Measurements from ENCODE around the gene MAPK1.

The MAPK1 gene

DNA sequence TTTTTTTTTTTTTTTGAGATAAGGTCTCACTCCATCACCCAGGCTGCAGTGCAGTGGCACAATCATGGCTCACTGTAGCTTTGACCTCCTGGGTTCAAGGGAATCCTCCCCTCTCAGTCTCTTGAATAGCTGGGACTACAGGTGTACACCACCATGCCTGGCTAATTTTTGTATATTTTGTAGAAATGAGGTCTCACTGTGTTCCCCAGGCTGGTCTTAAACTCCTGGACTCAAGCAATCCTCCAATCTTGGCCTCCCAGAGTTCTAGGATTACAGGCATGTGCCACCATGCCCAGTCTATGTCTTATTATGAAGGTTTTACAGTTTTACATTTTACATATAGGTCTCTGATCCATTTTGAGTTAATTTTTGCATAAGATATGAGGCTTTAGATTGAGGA is 20.4 kb upstream of the MAPK1 start:
- TF ChIP-seq GATA2 (IDR thresholded peaks at IDR 0.05; ENCODE audit: low read depth, low read length): no peak

DNA sequence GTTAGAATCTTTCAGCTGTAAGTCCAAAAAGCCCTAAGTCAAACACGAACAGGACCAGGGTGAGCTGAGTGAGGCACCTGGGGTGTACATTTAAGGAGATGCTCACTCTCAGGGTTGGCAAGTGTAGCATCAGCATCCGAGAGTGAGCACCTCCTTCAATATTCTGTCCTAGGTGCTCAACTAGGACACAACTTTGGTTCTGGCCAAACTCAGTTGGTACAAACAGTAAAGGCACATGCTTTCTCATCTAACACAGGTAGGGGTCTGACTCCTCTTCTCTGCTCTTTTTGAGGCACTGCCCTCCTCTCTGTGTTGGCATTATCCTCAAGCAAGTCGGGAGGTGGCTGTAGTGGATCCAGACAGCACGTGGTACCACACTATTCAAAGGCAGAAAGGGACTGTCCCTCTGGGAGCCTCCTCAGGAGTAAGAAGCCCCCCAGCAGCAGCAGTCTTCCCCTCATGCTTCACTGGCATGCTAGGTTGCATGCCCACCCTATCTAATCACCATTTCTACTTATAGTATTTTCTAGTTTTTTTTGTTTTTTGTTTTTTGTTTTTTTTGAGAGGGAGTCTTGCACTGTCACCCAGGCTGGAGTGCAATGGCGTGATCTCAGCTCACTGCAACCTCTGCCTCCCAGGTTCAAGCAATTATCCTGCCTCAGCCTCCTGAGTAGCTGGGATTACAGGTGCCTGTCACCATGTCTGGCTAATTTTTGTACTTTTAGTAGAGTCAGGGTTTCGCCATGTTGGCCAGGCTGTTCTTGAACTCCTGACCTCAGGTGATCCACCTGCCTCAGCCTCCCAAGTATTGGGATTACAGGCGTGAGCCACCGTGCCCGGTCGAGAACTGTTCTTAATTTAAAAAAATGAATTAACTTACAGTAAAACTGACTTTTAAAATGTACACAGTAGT is 14.7 kb upstream of the MAPK1 start:
- TF ChIP-seq GATA3 (IDR thresholded peaks at IDR 0.05; ENCODE audit: low read depth, low read length) (no peak), GATA2 (IDR thresholded peaks at IDR 0.05; ENCODE audit: low read depth, low read length) (no peak)

DNA sequence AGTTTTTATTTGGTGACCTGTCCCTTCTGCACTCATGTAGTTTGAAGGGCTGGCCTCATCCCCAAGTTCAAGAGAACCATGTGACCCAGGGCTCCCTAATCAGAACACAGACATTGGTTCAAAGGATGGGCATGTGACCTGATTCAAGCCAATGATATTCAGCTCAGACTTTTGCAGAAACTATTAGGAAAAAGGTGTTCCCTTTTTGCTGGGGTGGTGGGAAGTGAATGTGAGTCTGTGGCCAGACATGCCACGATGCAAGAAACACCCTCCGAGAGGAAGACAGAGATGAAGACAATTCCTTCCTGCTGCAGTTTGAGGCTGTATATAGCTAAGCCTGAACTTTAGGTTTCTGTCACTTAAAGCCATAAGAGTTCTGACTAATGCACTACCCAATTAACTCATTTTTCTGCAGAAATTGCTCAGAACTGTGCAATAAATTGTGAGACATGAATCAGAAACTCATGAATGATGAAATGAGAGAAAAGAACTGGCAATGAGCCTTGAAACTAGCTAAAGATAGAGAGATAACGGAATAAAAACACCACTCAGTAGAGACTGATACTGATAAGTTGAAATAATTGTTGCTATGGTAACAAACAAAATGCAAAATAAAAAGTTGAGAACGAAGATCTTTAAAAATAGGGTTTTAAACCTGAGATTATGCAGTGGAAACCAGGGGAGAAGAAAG is 9.2 kb upstream of the MAPK1 start:
- no peak; the same call in 1 of the 2 replicates for TF ChIP-seq GATA2 (IDR thresholded peaks at IDR 0.05; ENCODE audit: low read depth, low read length)
- TF ChIP-seq GATA3 (IDR thresholded peaks at IDR 0.05; ENCODE audit: low read depth, low read length): peak; percentile 47

DNA sequence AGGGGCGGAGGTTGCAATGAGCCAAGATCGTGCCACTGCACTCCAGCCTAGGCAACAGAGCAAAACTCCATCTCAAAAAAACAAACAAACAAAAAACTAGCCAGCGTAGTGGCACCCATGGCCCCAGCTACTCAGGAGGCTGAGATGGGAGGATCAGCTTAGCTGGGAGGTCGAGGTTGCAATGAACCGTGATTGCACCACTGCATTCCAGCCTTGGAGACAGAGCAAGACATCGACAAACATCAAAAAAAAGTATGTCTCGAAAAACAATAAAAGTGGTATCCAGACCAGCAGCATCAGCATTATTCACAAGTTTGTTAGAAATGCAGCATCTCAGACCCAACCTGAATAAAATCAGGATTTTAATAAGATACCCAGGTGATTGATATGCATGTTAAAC is 6.2 kb upstream of the MAPK1 start:
- TF ChIP-seq GATA2 (IDR thresholded peaks at IDR 0.05; ENCODE audit: low read depth, low read length) (no peak), GATA3 (IDR thresholded peaks at IDR 0.05; ENCODE audit: low read depth, low read length) (no peak)

DNA sequence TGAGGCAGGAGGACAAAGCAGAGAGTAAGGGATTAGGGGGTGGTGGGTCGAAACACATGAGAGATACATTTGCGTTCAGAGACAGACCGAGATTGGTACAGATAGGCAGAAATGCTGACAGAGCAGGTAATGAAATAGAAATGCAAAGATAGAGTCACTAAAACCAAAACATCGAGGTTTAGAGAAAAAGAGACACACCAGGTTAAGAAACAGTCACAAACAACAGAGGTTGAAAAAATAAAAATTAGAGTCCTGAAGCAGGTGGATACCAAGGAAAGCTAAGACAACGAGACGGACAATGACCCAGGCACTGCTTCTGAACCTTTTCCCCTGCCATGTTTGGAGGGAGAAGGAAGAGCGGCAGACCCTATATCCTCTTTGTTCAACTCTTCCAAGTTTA is 1.2 kb upstream of the MAPK1 start:
- TF ChIP-seq GATA2 (IDR thresholded peaks at IDR 0.05; ENCODE audit: low read depth, low read length) (no peak), GATA3 (IDR thresholded peaks at IDR 0.05; ENCODE audit: low read depth, low read length) (no peak)

DNA sequence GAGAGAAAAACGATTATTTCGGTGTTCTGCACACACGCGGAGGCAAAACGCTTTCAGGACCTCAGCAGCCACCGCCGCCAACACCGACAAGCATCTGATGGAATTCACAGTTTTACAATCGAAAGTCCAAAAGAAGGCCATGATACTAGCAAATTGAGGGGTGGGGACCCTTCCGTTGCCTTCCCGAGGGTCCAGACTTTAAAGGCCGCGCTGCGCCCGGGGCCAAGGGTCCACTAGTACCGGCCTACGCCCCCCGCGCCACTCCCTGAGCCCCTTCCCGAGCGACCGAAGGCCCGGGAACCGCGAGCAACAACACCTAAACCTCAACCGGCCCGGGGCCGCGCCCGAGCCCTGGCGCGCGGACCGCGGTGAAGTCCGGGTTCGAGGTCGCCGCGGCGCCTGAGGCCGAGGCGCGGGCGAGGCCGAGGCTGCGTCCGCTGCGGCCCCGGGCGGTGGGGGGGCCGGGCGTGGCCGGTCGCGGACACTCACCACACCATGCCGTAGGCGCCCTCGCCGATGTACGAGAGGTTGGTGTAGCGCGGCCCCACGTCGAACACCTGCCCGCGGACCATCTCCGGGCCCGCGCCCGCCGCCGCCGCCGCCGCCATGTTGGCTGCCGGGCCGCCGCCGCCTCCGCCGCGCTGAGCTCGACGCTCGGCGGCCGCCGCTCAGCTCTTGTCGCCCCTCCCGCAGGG is 465 bp downstream of the MAPK1 start:
- TF ChIP-seq GATA2 (IDR thresholded peaks at IDR 0.05; ENCODE audit: low read depth, low read length): no peak
- TF ChIP-seq GATA3 (IDR thresholded peaks at IDR 0.05; ENCODE audit: low read depth, low read length): no peak

DNA sequence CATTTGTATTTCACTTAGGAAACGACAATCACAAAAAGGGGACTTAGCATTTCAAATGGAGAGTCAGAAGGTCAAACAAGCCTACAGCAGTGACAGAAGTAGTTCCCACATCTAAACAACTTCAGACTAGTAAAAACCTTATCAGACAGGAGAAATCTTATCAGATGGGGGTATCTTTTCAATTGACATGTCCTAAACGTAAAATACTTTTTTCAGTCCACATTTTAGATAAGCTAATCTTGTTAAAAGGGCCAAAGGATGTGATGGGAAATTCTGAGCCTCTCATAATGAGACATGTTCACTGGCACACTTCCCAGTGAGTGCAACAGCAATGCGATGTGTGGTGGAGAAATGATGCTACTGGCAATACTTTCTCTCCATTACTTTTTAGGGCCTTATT is 2.4 kb downstream of the MAPK1 start:
- TF ChIP-seq GATA3 (IDR thresholded peaks at IDR 0.05; ENCODE audit: low read depth, low read length): peak; percentile 85
- peak; percentile 87 for TF ChIP-seq GATA2 (IDR thresholded peaks at IDR 0.05; ENCODE audit: low read depth, low read length)

DNA sequence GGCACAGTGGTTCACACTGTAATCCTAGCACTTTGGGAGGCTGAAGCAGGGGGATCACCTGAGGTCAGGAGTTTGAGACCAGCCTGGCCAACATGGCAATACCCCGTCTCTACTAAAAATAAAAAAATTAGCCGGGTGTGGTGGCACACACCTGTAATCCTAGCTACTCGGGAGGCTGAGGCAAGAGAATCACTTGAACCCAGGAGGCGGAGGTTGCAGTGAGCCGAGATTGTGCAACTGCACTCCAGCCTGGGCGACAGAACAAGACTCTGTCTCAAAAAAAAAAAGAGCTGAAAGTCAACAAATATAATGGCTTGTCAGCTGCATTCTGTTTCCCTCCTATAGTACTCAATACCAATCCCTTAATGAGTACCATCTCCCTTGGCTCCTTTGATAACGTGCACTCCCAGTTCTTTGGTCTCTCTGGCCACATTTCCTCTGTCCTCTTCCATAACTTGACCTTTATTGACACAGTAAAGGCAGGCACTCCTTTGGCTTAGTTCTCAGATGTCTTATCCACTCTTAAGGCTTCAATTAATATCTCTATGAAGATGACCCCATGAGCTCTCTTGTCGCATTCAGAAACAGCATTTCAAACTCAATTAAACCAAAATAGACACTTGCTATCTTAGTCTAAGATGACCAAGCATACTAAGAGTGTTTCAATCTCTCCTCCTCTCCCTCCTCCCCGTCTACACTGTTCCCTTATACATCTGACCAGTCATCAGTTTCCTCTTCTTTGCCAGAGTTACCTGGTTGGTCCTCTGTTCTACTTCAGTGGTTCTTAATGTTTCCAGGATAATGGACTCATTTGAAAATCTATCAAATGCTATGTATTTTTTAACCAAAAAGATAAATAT is 4.8 kb downstream of the MAPK1 start:
- TF ChIP-seq GATA3 (IDR thresholded peaks at IDR 0.05; ENCODE audit: low read depth, low read length) (no peak), GATA2 (IDR thresholded peaks at IDR 0.05; ENCODE audit: low read depth, low read length) (no peak)

DNA sequence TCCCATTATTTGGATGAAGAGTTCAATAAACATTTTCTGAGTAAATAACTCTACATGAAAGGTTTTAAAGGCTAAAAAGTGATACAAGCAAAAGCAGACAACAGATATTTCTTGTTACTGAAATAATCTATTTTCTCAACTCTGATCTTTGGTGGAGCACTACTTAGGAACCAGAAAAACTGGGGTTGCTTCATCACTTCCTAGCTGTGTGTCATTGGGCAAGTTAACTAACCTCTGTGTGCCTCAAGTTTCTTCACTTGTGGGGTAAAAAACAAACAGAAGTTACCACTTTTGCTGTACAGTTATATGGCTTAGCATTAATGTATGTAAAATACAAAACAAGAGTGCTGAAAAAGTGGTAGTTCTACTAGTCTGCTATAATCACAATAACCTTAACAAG is 5.6 kb downstream of the MAPK1 start:
- TF ChIP-seq GATA3 (IDR thresholded peaks at IDR 0.05; ENCODE audit: low read depth, low read length): no peak
- TF ChIP-seq GATA2 (IDR thresholded peaks at IDR 0.05; ENCODE audit: low read depth, low read length): no peak

DNA sequence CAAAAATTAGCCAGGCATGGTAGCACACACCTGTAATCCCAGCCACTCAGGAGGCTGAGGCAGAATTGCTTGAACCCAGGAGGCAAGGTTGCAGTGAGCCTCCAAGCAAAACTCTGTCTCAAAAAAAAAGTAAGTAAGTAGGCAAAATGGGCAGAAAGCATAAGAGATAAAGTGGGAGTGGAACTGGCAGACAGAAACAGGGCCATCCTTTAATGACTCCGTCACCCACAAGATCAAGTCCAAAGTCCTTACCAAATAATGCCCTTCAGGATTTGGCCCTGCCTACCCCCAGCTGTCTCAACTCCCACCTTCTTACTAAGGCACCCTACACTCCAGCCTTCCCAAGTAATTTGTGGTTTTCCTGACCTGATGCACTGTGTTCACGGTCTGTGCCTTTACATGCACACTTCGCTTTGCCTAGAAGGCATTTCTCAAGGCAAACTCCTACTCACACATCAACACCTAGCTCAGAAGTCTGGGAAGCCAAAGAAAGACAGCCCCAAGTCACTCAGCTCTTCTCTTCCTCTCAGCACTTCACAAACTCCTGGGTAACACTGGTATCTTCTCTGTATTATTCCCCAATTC is 6.1 kb downstream of the MAPK1 start:
- TF ChIP-seq GATA3 (IDR thresholded peaks at IDR 0.05; ENCODE audit: low read depth, low read length): no peak
- TF ChIP-seq GATA2 (IDR thresholded peaks at IDR 0.05; ENCODE audit: low read depth, low read length): no peak

DNA sequence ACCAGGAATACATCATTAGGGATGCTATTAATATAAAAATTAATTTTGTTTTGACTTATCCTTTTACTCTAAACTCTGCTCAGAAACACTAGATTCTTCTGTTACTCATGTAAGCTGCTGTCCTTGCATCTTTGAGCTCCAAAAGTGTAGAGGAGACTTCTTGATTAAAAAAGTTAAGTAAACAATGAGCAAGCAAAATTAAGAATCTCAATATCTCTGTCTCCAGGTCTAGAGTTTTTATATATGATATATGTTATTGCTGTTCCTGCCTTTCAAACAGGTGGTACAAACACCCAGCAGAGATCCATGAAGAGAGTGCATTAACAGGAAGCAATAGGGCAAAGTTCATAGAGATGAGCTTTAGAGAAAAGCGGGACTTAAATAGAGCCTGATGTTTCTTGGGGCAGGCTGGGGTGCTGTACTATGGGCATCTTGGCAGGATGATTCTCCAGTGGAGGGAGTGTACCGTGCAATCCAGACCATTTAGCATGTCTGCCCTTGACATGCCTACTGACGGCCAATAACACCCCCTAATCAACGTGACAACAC is 6.9 kb downstream of the MAPK1 start:
- no peak for TF ChIP-seq GATA3 (IDR thresholded peaks at IDR 0.05; ENCODE audit: low read depth, low read length)
- TF ChIP-seq GATA2 (IDR thresholded peaks at IDR 0.05; ENCODE audit: low read depth, low read length): no peak

DNA sequence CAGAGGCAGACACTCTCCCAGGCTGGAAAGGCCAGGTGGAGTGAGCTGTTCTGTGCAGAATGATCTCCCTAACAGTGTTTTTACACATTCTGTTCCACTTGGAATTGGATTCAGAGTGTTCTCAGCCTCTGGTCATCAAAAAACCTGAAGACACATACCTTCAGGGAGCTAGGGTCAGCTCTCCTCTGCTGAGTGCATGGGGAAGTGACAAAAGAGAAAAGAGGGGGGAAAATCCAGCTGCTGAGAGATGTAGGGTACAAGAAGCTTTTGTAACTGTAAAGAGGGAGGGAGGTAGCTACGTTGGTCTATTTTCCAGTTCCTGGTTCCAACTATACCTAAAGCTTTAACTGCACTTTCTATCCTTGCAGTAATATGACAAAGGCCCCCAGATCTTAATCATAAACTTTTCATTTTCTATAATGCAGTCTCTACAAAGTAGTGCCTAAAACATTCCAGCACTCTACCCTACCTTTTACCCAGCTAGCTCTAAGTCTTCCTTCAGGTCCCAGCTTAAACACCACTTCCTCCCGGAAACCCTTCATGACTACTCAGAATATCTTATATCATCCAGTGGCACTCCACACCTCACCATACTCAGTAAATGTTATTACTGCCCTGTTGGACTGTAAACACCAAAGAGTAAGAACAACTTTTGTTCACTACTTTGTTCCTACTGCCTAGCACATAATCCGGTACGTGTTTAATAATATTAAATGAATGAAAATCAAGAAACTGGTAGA is 9.2 kb downstream of the MAPK1 start:
- TF ChIP-seq GATA2 (IDR thresholded peaks at IDR 0.05; ENCODE audit: low read depth, low read length) (no peak), GATA3 (IDR thresholded peaks at IDR 0.05; ENCODE audit: low read depth, low read length) (no peak)

Data from SH-SY5Y (cell line).